ENCODE measurements around the gene SMIM38.

The SMIM38 gene

DNA sequence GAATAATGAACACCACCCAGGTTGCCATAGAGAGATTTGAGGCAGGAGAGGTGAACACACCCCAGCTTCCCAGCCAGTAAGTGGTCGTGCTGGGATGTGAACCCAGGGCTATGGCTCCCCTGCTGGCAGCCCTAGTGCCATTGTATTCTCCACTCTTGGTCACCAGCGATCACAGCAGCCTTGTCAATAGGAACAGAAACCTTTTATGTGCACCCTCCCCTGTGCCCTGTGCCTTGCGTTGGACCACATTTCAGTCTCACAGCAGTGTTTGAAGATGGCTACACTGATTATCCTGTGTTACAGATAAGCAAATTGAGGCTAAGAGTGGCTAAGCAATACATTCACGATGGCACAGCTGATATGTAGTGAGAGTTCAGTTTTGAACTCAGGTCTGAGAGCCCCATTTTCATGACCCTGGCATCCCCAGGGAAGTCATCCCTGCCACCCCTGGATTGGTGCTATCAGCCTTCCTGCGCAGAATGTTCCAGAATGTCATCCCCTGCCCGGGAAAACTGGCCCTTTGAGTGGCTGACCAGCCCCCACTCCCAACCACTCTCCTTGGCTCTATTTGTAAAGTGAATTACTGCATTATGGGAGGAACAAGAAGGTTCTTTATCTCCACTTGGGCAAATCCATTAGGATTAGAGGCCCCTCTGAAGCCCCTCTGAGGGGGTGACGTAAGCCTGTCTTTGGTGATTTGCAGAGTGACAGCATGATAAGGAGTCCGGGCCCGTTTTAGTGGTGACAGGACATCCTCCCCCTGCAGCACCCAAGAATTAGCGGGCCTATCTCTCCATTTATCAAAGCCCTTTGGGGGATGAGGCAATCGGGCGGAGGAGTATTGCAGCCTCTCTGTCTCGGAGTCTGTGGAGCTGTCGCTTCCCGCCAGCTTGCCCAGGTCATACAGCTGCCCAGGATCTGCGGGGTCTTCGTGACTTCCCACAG is 30.9 kb downstream of the SMIM38 start:
- Histone ChIP-seq H3K9ac (ENCODE audit: low read length in 2 of 2) (no peak overlapping the region), H3K4me3 (ENCODE audit: low read length in 2 of 2) (no peak overlapping the region), H3K9me3 (ENCODE audit: control insufficient read depth in 2 of 2, low read length in 2 of 2) (peaks cover 12 to 15% of the 10 kb centered on the region in 2 donors), H3K27me3 (ENCODE audit: control insufficient read depth in 1 of 2, insufficient read depth in 2 of 2, low read length in 2 of 2) (peaks cover 0 to 6% of the 10 kb centered on the region in 2 donors), H3K27ac (ENCODE audit: low read length) (no peak overlapping the region), H3K36me3 (ENCODE audit: control insufficient read depth in 2 of 2, insufficient read depth in 2 of 2, low read length in 2 of 2) (no peaks in the 10 kb centered on the region), H3K4me1 (ENCODE audit: control insufficient read depth, insufficient read depth, low read length) (no peaks in the 10 kb centered on the region)

DNA sequence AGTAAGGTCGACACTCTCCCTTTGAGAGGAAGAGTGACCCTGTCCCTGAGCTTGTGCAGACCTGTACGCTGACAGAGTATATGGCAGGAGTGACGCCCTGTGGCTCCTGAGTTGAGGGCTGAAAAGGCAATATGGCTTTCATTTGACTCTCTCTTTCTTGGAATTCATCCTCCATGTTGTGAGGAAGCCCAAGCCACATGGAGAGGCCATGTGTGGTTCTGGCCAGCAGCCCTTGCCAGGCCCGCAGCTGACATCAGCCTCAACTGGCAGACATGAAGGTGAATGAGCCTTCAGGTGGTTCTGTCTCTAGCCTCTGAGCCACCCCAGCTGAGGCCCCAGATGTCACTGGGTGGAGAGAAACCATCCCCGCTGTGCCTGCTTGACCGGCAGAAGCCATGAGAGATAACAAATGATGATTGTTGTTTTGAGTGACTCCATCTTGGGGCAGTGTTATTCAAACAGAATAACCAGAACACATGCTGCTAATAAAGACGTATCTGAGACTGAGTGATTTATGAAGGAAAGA is 31.9 kb downstream of the SMIM38 start:
- H3K4me1 ChIP-seq (ENCODE audit: control insufficient read depth, insufficient read depth, low read length) = no peaks in the 10 kb centered on the region
- peaks cover 12 to 15% of the 10 kb centered on the region in 2 donors for H3K9me3 ChIP-seq (ENCODE audit: control insufficient read depth in 2 of 2, low read length in 2 of 2)
- H3K4me3 ChIP-seq (ENCODE audit: low read length in 2 of 2) = no peak overlapping the region
- H3K27me3 ChIP-seq (ENCODE audit: control insufficient read depth in 1 of 2, insufficient read depth in 2 of 2, low read length in 2 of 2) = peaks cover 0 to 6% of the 10 kb centered on the region in 2 donors
- H3K36me3 ChIP-seq (ENCODE audit: control insufficient read depth in 2 of 2, insufficient read depth in 2 of 2, low read length in 2 of 2) = no peaks in the 10 kb centered on the region
- no peak overlapping the region for H3K9ac ChIP-seq (ENCODE audit: low read length in 2 of 2)
- H3K27ac ChIP-seq (ENCODE audit: low read length) = no peak overlapping the region

DNA sequence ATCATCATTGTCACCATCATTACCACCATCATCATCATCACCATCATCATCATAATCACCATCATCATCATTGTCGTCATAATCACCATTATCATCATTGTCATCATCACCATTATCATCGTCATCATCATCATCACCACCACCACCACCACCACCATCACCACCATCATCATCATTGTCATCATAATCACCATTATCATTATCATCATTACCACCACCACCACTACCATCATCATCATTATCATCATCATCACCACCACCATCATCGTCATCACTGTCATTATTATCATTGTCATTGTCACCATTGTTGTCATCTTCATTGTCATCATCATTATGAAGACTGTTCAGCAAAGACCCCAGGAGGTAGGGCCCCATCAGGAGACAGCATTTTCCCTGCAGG is 33.3 kb downstream of the SMIM38 start:
- Histone ChIP-seq H3K27ac (ENCODE audit: low read length) (no peak overlapping the region), H3K4me1 (ENCODE audit: control insufficient read depth, insufficient read depth, low read length) (no peaks in the 10 kb centered on the region), H3K27me3 (ENCODE audit: control insufficient read depth in 1 of 2, insufficient read depth in 2 of 2, low read length in 2 of 2) (peaks cover 0 to 6% of the 10 kb centered on the region in 2 donors), H3K4me3 (ENCODE audit: low read length in 2 of 2) (no peak overlapping the region), H3K9ac (ENCODE audit: low read length in 2 of 2) (no peak overlapping the region), H3K9me3 (ENCODE audit: control insufficient read depth in 2 of 2, low read length in 2 of 2) (peaks cover 12 to 15% of the 10 kb centered on the region in 2 donors), H3K36me3 (ENCODE audit: control insufficient read depth in 2 of 2, insufficient read depth in 2 of 2, low read length in 2 of 2) (no peaks in the 10 kb centered on the region)

DNA sequence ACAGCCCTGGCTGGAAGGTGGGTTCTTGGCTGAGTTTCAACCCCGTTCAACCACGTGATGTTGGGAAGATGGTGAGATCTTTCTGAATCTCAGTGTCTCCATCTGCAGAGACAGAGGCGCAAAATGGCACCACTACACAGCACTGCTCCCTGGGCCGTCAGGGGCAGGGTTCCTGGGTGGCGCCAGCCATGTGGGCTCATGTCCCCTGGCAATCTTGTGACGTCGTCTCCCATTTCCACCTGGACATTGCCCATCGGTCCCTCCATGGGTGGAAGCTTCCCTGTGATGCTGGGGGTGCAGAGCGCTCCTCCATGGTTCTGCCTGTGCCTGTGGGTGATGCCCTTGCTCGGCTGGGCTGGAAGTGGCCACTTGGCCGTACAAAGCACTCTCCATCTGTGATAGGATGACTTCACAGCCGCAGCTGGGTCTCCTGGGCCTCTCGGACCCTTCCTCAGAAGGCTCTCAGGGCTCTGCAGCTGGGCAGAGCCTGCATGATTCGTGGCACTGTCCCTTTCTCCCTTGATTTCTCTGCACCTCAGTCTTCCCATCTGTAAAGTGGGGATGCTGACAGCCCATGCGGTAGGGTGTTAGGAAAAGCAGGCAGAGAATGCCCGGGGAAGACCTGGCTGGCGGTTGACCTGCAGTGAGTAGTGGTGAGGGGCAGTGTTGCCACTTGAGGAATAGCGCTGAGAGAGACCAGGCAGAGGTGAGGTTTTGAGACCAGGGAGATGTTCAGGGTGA is 35.2 kb downstream of the SMIM38 start:
- Histone ChIP-seq H3K9me3 (ENCODE audit: control insufficient read depth in 2 of 2, low read length in 2 of 2) (peaks cover 12 to 15% of the 10 kb centered on the region in 2 donors), H3K9ac (ENCODE audit: low read length in 2 of 2) (no peak overlapping the region), H3K36me3 (ENCODE audit: control insufficient read depth in 2 of 2, insufficient read depth in 2 of 2, low read length in 2 of 2) (no peaks in the 10 kb centered on the region), H3K4me3 (ENCODE audit: low read length in 2 of 2) (no peak overlapping the region), H3K27me3 (ENCODE audit: control insufficient read depth in 1 of 2, insufficient read depth in 2 of 2, low read length in 2 of 2) (peaks cover 0 to 6% of the 10 kb centered on the region in 2 donors), H3K27ac (ENCODE audit: low read length) (no peak overlapping the region), H3K4me1 (ENCODE audit: control insufficient read depth, insufficient read depth, low read length) (no peaks in the 10 kb centered on the region)

DNA sequence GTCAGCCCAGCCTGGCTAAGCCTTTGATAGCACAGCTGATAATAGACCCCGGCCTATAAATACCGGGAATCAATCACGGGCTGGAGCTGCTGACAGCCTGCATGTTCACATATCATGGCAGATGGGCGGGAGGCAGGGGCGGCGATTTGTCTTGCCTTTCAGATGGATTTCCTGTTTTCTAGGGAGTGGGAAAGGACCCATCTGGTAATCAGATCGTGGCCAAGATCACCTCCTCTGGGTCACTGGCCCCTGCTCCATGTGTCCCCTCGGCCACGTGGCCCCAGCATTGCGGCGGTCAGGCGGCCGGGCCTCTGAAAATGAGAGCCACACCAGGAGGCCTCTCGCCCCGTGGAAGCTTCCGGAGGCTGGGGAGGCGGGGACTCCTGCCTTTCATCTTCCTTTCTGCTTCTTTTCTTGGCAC is 36.6 kb downstream of the SMIM38 start:
- Histone ChIP-seq H3K36me3 (ENCODE audit: control insufficient read depth in 2 of 2, insufficient read depth in 2 of 2, low read length in 2 of 2) (no peaks in the 10 kb centered on the region), H3K4me1 (ENCODE audit: control insufficient read depth, insufficient read depth, low read length) (no peaks in the 10 kb centered on the region), H3K27ac (ENCODE audit: low read length) (no peak overlapping the region), H3K9me3 (ENCODE audit: control insufficient read depth in 2 of 2, low read length in 2 of 2) (peaks cover 11% of the 10 kb centered on the region in 2 donors), H3K4me3 (ENCODE audit: low read length in 2 of 2) (no peak overlapping the region), H3K27me3 (ENCODE audit: control insufficient read depth in 1 of 2, insufficient read depth in 2 of 2, low read length in 2 of 2) (peaks cover 0 to 2% of the 10 kb centered on the region in 2 donors), H3K9ac (ENCODE audit: low read length in 2 of 2) (no peak overlapping the region)

DNA sequence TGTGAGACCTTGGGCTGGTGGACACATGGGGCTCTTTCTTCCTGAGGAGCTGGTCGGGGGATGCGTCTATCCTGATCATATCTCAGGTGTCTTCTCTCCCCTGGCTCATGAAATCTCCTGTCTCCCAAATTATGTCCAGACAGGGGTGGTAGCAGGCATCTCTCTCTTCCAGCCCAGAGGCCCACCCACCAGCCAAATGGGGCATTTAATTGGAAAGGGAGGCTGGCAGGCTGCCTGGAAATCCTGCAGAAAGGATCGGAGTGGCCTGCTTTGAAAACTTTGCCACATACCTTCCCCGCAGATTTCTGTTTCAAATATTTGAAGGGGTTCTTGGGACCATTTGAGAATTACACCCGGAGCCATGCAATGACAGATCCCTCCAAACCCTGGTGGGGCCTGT is 37.4 kb downstream of the SMIM38 start:
- Histone ChIP-seq H3K27me3 (ENCODE audit: control insufficient read depth in 1 of 2, insufficient read depth in 2 of 2, low read length in 2 of 2) (no peaks in the 10 kb centered on the region), H3K4me3 (ENCODE audit: low read length in 2 of 2) (no peak overlapping the region), H3K9ac (ENCODE audit: low read length in 2 of 2) (no peak overlapping the region), H3K27ac (ENCODE audit: low read length) (no peak overlapping the region), H3K9me3 (ENCODE audit: control insufficient read depth in 2 of 2, low read length in 2 of 2) (peaks cover 4 to 8% of the 10 kb centered on the region in 2 donors), H3K36me3 (ENCODE audit: control insufficient read depth in 2 of 2, insufficient read depth in 2 of 2, low read length in 2 of 2) (no peaks in the 10 kb centered on the region), H3K4me1 (ENCODE audit: control insufficient read depth, insufficient read depth, low read length) (no peaks in the 10 kb centered on the region)

DNA sequence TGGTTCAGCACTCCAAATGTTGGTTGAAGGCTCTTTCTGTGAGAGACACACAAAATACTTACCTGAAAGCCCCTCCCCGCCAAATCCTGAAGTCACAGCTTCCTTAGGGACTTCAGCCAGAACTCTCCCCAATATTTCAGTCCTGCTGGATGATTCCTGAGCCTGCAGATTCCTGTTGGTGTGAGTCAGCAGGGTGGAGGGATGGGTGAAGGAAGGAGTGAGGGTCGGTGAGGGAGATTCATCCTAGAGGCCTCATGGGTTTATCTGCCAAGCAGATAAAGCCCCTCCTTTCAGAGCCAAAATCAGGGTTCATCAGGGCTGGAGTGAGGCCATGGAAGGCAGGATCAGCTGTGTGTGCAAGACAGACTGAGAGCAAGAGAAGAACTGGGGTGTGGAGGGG is 37.9 kb downstream of the SMIM38 start:
- Histone ChIP-seq H3K4me1 (ENCODE audit: control insufficient read depth, insufficient read depth, low read length) (no peaks in the 10 kb centered on the region), H3K36me3 (ENCODE audit: control insufficient read depth in 2 of 2, insufficient read depth in 2 of 2, low read length in 2 of 2) (no peaks in the 10 kb centered on the region), H3K27ac (ENCODE audit: low read length) (no peak overlapping the region), H3K9me3 (ENCODE audit: control insufficient read depth in 2 of 2, low read length in 2 of 2) (peaks cover 0 to 4% of the 10 kb centered on the region in 2 donors), H3K4me3 (ENCODE audit: low read length in 2 of 2) (no peak overlapping the region), H3K9ac (ENCODE audit: low read length in 2 of 2) (no peak overlapping the region), H3K27me3 (ENCODE audit: control insufficient read depth in 1 of 2, insufficient read depth in 2 of 2, low read length in 2 of 2) (no peaks in the 10 kb centered on the region)

DNA sequence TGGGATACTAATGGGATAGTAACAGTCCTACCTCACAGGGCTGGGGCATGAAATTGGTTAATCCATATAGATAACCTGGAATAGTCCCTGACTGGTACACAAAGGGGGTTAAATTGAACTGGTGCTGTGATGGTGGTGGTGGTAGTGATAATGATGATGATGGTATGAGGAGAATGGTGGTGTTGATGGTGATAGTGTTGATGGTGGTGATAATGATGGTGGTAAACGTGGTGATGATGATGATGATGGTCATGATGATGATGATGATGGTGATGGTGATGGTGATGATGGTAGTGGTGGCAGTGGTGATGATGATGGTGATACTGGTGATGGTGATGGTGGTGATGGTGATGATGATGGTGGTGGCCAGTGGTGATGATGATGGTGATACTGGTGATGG is 38.7 kb downstream of the SMIM38 start:
- Histone ChIP-seq H3K27ac (ENCODE audit: low read length) (no peak overlapping the region), H3K4me1 (ENCODE audit: control insufficient read depth, insufficient read depth, low read length) (no peaks in the 10 kb centered on the region), H3K36me3 (ENCODE audit: control insufficient read depth in 2 of 2, insufficient read depth in 2 of 2, low read length in 2 of 2) (no peaks in the 10 kb centered on the region), H3K27me3 (ENCODE audit: control insufficient read depth in 1 of 2, insufficient read depth in 2 of 2, low read length in 2 of 2) (no peaks in the 10 kb centered on the region), H3K9me3 (ENCODE audit: control insufficient read depth in 2 of 2, low read length in 2 of 2) (no peaks in the 10 kb centered on the region), H3K9ac (ENCODE audit: low read length in 2 of 2) (no peak overlapping the region), H3K4me3 (ENCODE audit: low read length in 2 of 2) (no peak overlapping the region)

DNA sequence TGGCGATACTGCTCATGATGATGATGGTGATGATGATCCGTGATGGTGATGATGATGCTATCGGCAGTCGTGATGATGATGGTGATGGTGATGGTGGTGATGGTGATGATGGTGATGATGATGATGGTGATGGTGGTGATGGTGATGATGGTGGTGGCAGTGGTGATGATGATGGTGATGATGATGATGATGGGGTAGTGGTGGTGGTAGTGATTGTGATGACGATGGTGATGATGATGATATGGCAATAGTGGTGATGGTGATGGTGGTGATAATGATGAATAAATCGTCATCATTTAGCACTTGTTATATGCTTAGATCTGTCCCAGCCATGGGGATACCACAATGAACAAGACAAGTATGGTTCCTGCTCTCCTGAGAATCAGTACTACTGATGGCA is 39.2 kb downstream of the SMIM38 start:
- Histone ChIP-seq H3K4me1 (ENCODE audit: control insufficient read depth, insufficient read depth, low read length) (no peaks in the 10 kb centered on the region), H3K4me3 (ENCODE audit: low read length in 2 of 2) (no peak overlapping the region), H3K27ac (ENCODE audit: low read length) (no peak overlapping the region), H3K9me3 (ENCODE audit: control insufficient read depth in 2 of 2, low read length in 2 of 2) (no peaks in the 10 kb centered on the region), H3K9ac (ENCODE audit: low read length in 2 of 2) (no peak overlapping the region), H3K27me3 (ENCODE audit: control insufficient read depth in 1 of 2, insufficient read depth in 2 of 2, low read length in 2 of 2) (no peaks in the 10 kb centered on the region), H3K36me3 (ENCODE audit: control insufficient read depth in 2 of 2, insufficient read depth in 2 of 2, low read length in 2 of 2) (no peaks in the 10 kb centered on the region)

DNA sequence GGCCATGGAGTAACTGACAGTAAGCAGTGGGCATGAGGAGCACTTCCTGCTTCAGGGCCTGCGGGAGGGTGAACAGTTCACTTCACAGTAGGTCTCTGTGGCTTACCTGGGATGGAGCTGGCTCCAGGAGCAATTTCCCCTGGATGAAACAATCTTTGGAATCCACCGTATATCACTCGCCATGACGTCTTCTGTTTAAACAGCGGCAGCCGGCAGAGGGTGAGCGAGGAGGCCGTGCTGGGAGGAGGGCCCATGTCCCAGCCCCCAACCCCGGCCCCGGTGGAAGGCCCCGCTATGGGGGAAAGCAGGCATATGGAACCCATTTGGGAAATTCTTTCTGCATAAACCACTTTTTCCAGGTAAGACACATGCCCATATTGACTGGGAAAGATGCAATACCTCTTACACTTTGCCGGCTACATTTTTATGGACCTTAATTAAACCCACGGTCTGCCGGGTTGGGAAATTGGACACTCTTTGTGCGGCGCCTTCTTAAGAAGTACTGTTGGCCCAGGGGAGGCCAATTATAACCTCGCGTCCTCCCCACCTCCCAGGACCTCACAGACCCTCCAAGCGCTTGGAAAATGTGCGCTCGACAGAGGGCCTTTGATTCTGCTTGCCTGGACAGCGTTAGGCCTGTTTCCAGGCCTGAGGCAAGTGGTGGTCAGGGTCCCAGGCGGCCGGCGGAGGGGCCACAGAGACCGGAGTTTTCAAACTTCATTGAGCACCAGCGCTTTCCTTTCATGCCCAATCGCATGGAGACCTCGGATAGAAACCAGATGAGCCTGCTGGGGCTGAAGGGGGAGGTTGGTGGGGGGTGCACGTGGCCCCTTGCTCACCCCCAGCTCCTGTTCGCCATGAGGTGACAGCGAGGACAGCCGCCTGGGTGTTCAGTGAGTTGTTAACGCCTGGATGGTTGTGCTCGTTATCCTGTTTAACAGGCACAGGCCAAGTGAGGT is 40.4 kb downstream of the SMIM38 start:
- no peak overlapping the region for H3K4me3 ChIP-seq (ENCODE audit: low read length in 2 of 2)
- no peak overlapping the region for H3K27ac ChIP-seq (ENCODE audit: low read length)
- peaks cover 3% of the 10 kb centered on the region for H3K4me1 ChIP-seq (ENCODE audit: control insufficient read depth, insufficient read depth, low read length)
- no peaks in the 10 kb centered on the region for H3K9me3 ChIP-seq (ENCODE audit: control insufficient read depth in 2 of 2, low read length in 2 of 2)
- H3K36me3 ChIP-seq (ENCODE audit: control insufficient read depth in 2 of 2, insufficient read depth in 2 of 2, low read length in 2 of 2) = no peaks in the 10 kb centered on the region
- H3K27me3 ChIP-seq (ENCODE audit: control insufficient read depth in 1 of 2, insufficient read depth in 2 of 2, low read length in 2 of 2) = no peaks in the 10 kb centered on the region
- no peak overlapping the region for H3K9ac ChIP-seq (ENCODE audit: low read length in 2 of 2)
